ENCODE measurements around the gene ZSCAN29. TPM values are rescaled to one million over a fixed set of nuclear protein-coding genes. Genes with fewer than 3 reads are reported as not detected.

Gene ZSCAN29
- total and polyA plus RNA-seq, 2 of the 13 experiments (the other 11 are each of a cell fraction or from before 2014, with no cell fraction given): 8.3 to 27.4 TPM

GRCh38 chr15:43314171-43314570 is 56.7 kb downstream of the ZSCAN29 start:
- POLR2A ChIA-PET: no interaction called here
- CTCF ChIA-PET (ENCODE audit: low intra/inter-chr PET ratio, low total read pairs): no interaction called here
- peaks cover 25% of the 10 kb centered on the region for H3K4me1 ChIP-seq (ENCODE audit: insufficient read depth, low read length)
- H3K4me3 ChIP-seq (replicated peaks in 1 of 3; ENCODE audit: insufficient read depth in 1 of 3, low read depth in 2 of 3, low read length in 3 of 3): no peak overlapping the region
- WGBS (ENCODE audit: low lambda C conversion rate): 37% methylated on average over 3 of the region's 3 CpGs
- no peaks in the 10 kb centered on the region for H3K79me2 ChIP-seq (ENCODE audit: insufficient read depth, low read length)
- H3K27ac ChIP-seq (ENCODE audit: extremely low read length, insufficient read depth, low read length): no peak overlapping the region
- no peaks in the 10 kb centered on the region for H3K36me3 ChIP-seq (replicated peaks in 1 of 2; ENCODE audit: control insufficient read depth in 1 of 2, insufficient read depth in 2 of 2, low read length in 2 of 2)
- H3K4me2 ChIP-seq (ENCODE audit: low read depth, low read length): no peak overlapping the region
- FAIRE-seq: no peak
- in situ Hi-C loops (cut with HindIII; ENCODE audit: extremely low pct_ligation_motif_present, low pct_unique_long_range_greater_than_20kb): no loop called here
- no peak for DNase-seq (ENCODE audit: low spot score)
- no TSS peak for BruUV-seq (replicated peaks)
- no peaks in the 10 kb centered on the region for H4K20me1 ChIP-seq (ENCODE audit: insufficient read depth, low read length)
- peaks cover 0 to 24% of the 10 kb centered on the region in 2 experiments; a peak in 1 of 5 replicates for H3K27me3 ChIP-seq (ENCODE audit: control insufficient read depth in 1 of 2, insufficient read depth in 2 of 2, low read length in 2 of 2)
- intact Hi-C loops (cut with micrococcal nuclease; ENCODE audit: unreplicated experiment): no loop called here
- H3K9me3 ChIP-seq (ENCODE audit: low read length): no peaks in the 10 kb centered on the region
- no peak for TF ChIP-seq AKNA (CRISPR knock-in tag; IDR thresholded peaks at IDR 0.05; ENCODE audit: borderline replicate concordance)
- TF ChIP-seq, protein P1, sequence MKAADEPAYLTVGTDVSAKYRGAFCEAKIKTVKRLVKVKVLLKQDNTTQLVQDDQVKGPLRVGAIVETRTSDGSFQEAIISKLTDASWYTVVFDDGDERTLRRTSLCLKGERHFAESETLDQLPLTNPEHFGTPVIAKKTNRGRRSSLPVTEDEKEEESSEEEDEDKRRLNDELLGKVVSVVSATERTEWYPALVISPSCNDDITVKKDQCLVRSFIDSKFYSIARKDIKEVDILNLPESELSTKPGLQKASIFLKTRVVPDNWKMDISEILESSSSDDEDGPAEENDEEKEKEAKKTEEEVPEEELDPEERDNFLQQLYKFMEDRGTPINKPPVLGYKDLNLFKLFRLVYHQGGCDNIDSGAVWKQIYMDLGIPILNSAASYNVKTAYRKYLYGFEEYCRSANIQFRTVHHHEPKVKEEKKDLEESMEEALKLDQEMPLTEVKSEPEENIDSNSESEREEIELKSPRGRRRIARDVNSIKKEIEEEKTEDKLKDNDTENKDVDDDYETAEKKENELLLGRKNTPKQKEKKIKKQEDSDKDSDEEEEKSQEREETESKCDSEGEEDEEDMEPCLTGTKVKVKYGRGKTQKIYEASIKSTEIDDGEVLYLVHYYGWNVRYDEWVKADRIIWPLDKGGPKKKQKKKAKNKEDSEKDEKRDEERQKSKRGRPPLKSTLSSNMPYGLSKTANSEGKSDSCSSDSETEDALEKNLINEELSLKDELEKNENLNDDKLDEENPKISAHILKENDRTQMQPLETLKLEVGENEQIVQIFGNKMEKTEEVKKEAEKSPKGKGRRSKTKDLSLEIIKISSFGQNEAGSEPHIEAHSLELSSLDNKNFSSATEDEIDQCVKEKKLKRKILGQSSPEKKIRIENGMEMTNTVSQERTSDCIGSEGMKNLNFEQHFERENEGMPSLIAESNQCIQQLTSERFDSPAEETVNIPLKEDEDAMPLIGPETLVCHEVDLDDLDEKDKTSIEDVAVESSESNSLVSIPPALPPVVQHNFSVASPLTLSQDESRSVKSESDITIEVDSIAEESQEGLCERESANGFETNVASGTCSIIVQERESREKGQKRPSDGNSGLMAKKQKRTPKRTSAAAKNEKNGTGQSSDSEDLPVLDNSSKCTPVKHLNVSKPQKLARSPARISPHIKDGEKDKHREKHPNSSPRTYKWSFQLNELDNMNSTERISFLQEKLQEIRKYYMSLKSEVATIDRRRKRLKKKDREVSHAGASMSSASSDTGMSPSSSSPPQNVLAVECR (CRISPR knock-in tag; IDR thresholded peaks at IDR 0.05; ENCODE audit: borderline replicate concordance): no peak
- TF ChIP-seq SATB2 (CRISPR knock-in tag; IDR thresholded peaks at IDR 0.05): no peak
- no peak for TF ChIP-seq HNF4G (IDR thresholded peaks at IDR 0.05; ENCODE audit: borderline replicate concordance, low read depth, low read length)
- no peak for TF ChIP-seq HNF4G (CRISPR knock-in tag; IDR thresholded peaks at IDR 0.05; ENCODE audit: borderline replicate concordance, low read depth)
- no peak for TF ChIP-seq E2F5 (CRISPR knock-in tag; conservative IDR thresholded peaks at IDR 0.05)
- ATAC-seq: no peak
- no peak overlapping the region for H3K9ac ChIP-seq (ENCODE audit: insufficient read depth, low read depth, low read length)
- H2AFZ ChIP-seq (ENCODE audit: low read length): no peak overlapping the region

All from HepG2 (cell line).